HepG2 (cell line): Measurements from ENCODE around the gene MPZL3. TPM values are rescaled to one million over a fixed set of nuclear protein-coding genes. Genes with fewer than 3 reads are reported as not detected.

Source experiments
- CHCHD3 ChIP-seq: sonication (generic); formaldehyde crosslinking; IDR thresholded peaks from 2 replicates; pipeline ENCODE4 v1.8.0; 2022; ENCODE audit warnings: mild to moderate bottlenecking, missing genetic modification reagents, moderate library complexity
- KLF11 ChIP-seq: IDR thresholded peaks from 2 replicates; pipeline ENCODE4 v1.6.1; 2016; ENCODE audit warnings: missing compliant biosample characterization
- MXI1 ChIP-seq: IDR thresholded peaks from 3 replicates; pipeline ENCODE4 v1.6.1; 2012; ENCODE audit warnings: low read depth, low read length, inconsistent platforms, borderline replicate concordance
- NCOA2 ChIP-seq: sonication (generic); formaldehyde crosslinking; IDR thresholded peaks from 2 replicates; pipeline ENCODE4 v1.8.0; 2022; ENCODE audit warnings: inconsistent platforms
- REL ChIP-seq: sonication (generic); formaldehyde crosslinking; conservative IDR thresholded peaks from 2 replicates; pipeline ENCODE4 v1.8.0; 2022; ENCODE audit warnings: mild to moderate bottlenecking, missing genetic modification reagents, moderate library complexity
- RELA ChIP-seq: sonication (generic); formaldehyde crosslinking; IDR thresholded peaks from 2 replicates; pipeline ENCODE4 v1.4.0; 2020; ENCODE audit warnings: missing genetic modification reagents
- SMC3 ChIP-seq: IDR thresholded peaks from 2 replicates; pipeline ENCODE4 v1.6.1; 2011; ENCODE audit warnings: low read length, improper control_type of control experiment
- TFE3 ChIP-seq: IDR thresholded peaks from 2 replicates; pipeline ENCODE4 v1.6.1; 2016
- ZBTB37 ChIP-seq: sonication (generic); formaldehyde crosslinking; IDR thresholded peaks from 2 replicates; pipeline ENCODE4 v1.4.0; 2020; ENCODE audit warnings: mild to moderate bottlenecking, missing genetic modification reagents
- ZHX2 ChIP-seq, 2 experiments: sonication (generic) in 1 of 2; formaldehyde crosslinking in 1 of 2; IDR thresholded peaks; 2 replicates each; pipeline versions ENCODE4 v1.6.1 to v1.9.0; 2014 to 2022; ENCODE audit warnings: antibody characterized with exemption in 1 of 2, borderline replicate concordance in 1 of 2, inconsistent platforms in 1 of 2, low read depth in 1 of 2, missing genetic modification reagents in 1 of 2
- ZNF747 ChIP-seq: sonication (generic); formaldehyde crosslinking; IDR thresholded peaks from 2 replicates; pipeline ENCODE4 v1.8.1; 2023; ENCODE audit warnings: missing genetic modification reagents, mild to moderate bottlenecking, borderline replicate concordance
- ZSCAN20 ChIP-seq: sonication (generic); formaldehyde crosslinking; IDR thresholded peaks from 2 replicates; pipeline ENCODE4 v1.4.0; 2020; ENCODE audit warnings: missing genetic modification reagents, mild to moderate bottlenecking, borderline replicate concordance
- polyA plus RNA-seq, 8 experiments: library from polyadenylated mRNA; depleted of rRNA in 3 of 8; stranded (reverse) in 7 of 8; unstranded in 1 of 8; fragments of >200 nt; fragmentation: Illumina TruSeq in 4 of 8; extraction: Trizol in 4 of 8; gene quantifications; 2 replicates each; pipeline versions ENCODE4 v1.2.1 to v1.2.3, GENCODE V29; 2011 to 2016; ENCODE audit warnings: low read depth in 4 of 8, missing spikeins in 1 of 8, mixed read lengths in 1 of 8; ENCODE audit not compliant: insufficient read depth in 1 of 8
- total RNA-seq, 5 experiments: library from RNA; depleted of rRNA; stranded (reverse); fragments of >200 nt; fragmentation: Illumina TruSeq; extraction: Trizol; gene quantifications; 2 replicates each; pipeline ENCODE4 v1.2.3, GENCODE V29; 2016; ENCODE audit warnings: low read depth in 1 of 5
- TF ChIP-seq, protein P1 (sequence below): sonication (generic); formaldehyde crosslinking; IDR thresholded peaks from 2 replicates; pipeline ENCODE4 v1.5.0; 2020; ENCODE audit warnings: missing genetic modification reagents
- TF ChIP-seq, protein P2 (sequence below): sonication (generic); formaldehyde crosslinking; IDR thresholded peaks from 2 replicates; pipeline ENCODE4 v1.5.0; 2020; ENCODE audit warnings: mild to moderate bottlenecking, missing genetic modification reagents, borderline replicate concordance

Gene MPZL3
- total and polyA plus RNA-seq, 2 of the 13 experiments (the other 11 are each of a cell fraction or from before 2014, with no cell fraction given), result 5.3 to 9.3 TPM

GRCh38 chr11:118212131-118212725, 39.9 kb downstream of the MPZL3 start (continued):
- TF ChIP-seq ZHX2 (IDR thresholded peaks at IDR 0.05; ENCODE audit: low read depth) (no peak), ZHX2 (CRISPR knock-in tag; IDR thresholded peaks at IDR 0.05; ENCODE audit: borderline replicate concordance) (peak; percentile 49; the same call in 1 of the 2 replicates), NCOA2 (CRISPR knock-in tag) (peak; percentile 97), MXI1 (peak; percentile 74; the same call in 1 of the 3 replicates), CHCHD3 (CRISPR knock-in tag) (no peak), TFE3 (peak; percentile 99), KLF11 (CRISPR knock-in tag) (no peak), REL (no peak), ZSCAN20 (CRISPR knock-in tag) (no peak), ZNF747 (no peak), SMC3 (peak; percentile 55; the same call in 1 of the 2 replicates), ZBTB37 (CRISPR knock-in tag) (peak; percentile 98), RELA (no peak)
- TF ChIP-seq, protein P1, sequence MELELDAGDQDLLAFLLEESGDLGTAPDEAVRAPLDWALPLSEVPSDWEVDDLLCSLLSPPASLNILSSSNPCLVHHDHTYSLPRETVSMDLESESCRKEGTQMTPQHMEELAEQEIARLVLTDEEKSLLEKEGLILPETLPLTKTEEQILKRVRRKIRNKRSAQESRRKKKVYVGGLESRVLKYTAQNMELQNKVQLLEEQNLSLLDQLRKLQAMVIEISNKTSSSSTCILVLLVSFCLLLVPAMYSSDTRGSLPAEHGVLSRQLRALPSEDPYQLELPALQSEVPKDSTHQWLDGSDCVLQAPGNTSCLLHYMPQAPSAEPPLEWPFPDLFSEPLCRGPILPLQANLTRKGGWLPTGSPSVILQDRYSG, result peak; percentile 64; the same call in 1 of the 2 replicates
- TF ChIP-seq, protein P2, sequence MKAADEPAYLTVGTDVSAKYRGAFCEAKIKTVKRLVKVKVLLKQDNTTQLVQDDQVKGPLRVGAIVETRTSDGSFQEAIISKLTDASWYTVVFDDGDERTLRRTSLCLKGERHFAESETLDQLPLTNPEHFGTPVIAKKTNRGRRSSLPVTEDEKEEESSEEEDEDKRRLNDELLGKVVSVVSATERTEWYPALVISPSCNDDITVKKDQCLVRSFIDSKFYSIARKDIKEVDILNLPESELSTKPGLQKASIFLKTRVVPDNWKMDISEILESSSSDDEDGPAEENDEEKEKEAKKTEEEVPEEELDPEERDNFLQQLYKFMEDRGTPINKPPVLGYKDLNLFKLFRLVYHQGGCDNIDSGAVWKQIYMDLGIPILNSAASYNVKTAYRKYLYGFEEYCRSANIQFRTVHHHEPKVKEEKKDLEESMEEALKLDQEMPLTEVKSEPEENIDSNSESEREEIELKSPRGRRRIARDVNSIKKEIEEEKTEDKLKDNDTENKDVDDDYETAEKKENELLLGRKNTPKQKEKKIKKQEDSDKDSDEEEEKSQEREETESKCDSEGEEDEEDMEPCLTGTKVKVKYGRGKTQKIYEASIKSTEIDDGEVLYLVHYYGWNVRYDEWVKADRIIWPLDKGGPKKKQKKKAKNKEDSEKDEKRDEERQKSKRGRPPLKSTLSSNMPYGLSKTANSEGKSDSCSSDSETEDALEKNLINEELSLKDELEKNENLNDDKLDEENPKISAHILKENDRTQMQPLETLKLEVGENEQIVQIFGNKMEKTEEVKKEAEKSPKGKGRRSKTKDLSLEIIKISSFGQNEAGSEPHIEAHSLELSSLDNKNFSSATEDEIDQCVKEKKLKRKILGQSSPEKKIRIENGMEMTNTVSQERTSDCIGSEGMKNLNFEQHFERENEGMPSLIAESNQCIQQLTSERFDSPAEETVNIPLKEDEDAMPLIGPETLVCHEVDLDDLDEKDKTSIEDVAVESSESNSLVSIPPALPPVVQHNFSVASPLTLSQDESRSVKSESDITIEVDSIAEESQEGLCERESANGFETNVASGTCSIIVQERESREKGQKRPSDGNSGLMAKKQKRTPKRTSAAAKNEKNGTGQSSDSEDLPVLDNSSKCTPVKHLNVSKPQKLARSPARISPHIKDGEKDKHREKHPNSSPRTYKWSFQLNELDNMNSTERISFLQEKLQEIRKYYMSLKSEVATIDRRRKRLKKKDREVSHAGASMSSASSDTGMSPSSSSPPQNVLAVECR (CRISPR knock-in tag), result peak; percentile 42; the same call in 1 of the 2 replicates
